HG03039 (cell line): ENCODE measurements around the gene RANBP9.

Experiments
- ATAC-seq: cut with Tn5 transposase; IDR thresholded peaks from one replicate; pipeline ENCODE4 v1.9.1; 2021; ENCODE audit warnings: mild to moderate bottlenecking, moderate library complexity; ENCODE audit not compliant: unreplicated experiment

The RANBP9 gene

DNA sequence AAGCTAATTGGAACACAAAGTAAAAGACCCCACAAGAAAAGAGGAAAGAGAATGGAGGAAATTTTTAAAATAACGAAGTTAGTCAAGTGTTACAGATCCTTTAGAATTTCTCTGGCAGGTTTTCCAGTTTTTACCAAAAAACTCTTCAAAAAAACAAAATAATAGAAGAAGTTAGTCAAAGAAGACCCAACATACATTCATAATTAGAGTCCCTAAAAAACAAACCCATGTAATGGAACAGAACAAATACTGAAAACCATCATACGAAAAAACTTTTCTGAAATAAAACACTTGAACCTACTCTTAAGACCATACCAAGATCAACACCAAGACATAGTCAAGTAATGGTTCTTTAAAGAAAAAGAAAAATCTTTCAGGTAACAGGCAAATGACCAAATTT lies 31.6 kb downstream of the RANBP9 start:
- ATAC-seq: no peak

DNA sequence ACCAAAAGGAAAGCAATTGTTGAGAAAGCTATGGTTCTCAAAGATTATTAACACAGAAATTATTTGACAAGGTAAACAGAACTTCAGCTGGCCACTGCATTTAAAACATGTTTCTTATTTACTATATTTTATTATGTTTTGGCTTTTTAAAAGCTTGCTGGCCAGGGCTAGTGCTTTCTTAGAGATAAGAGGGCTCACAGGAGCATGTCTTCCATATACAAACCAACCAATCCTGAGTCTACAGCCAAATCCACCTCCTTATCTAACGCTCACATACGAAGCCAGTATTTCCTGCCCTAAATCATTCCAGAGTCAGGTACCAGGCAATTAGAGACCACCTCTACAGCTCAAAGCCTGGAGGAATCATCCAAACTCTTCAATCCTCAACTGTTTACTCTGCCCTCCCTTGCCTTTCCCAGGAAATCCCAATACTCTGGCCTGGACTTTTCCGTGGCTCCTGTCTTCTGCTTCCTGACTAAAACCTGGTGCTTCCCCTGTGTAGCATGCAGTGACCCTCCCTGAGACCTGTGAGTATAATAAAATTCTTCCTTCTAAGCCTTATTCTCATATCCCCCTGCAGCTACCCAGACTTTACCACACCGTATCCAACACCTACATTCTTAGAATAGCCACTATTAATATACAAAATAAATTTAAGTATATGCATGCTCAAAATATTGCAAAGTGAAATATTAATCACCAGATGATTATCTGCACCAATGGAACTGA lies 33.2 kb downstream of the RANBP9 start:
- ATAC-seq: no peak

DNA sequence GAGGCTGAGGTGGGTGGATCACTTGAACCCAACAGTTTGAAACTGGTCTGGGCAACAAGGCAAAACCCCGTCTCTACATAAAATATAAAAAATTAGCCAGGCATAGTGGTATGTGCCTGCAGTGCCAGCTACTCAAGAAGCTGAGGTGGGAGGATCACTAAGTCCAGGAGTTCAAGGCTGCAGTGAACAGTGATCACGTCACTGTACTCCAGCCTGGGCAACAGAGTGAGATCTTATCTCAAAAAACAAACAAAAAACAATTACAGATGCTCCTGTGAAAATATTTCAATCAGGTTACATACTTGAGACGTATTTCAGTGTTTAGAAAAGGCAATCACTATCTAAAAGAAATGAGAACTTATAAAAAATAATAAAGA lies 33.8 kb downstream of the RANBP9 start:
- ATAC-seq: no peak

DNA sequence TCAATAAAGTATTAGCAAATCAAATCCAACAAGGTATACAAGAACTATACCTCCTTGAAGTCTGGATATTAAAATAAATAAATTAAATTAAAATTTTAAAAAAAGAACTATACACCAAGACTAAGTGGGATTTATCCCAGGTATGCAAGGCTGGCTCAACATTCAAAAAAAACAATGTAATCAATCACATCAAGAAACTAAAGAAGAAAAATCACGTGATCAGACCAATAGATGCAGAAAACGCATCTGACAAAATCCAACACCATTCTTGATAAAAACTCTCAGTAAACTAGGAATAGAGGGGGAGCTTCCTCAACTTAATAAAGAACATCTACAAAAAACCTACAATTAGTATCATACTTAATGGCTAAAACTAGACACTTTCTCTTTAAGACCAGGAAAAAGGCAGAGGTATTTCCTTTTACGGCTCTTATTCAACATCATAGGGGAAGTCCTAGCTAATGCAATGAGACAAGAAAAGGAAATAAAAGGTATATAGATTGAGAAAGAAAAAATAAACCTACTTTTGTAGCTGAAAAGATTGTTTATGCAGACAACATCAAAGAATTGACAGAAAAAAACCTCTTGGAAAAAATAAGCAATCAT lies 35.0 kb downstream of the RANBP9 start:
- no peak for ATAC-seq

DNA sequence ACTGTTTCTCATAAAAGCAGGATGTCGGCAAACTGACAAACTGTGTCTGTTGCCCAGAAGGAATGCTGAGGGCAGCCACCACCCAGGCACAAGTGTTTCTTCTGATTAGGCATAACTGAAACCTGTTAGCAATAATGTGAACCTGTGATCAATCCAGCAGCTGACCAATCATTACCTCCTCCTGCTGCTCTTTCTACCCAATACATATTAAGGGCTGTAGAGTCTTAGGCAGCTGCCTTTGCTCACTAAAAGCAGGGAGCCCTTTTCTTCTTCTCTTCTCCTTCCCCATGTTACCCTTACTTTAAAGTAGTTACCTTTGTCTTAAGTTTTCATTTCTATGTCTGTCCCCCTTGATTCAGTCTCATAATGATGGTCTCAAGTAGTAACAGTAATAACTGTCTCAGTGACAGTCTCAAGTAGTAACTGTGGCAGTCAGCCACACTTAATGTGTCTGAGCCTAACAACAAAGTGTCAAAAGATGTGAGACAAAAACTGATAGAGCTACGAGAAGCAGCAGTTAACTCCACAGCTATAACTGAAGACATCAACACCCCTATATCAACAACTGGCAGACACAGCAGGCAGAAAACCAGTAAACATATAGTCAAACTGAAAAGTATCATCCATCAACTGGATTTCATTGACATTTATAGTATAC lies 37.0 kb downstream of the RANBP9 start:
- ATAC-seq: no peak

DNA sequence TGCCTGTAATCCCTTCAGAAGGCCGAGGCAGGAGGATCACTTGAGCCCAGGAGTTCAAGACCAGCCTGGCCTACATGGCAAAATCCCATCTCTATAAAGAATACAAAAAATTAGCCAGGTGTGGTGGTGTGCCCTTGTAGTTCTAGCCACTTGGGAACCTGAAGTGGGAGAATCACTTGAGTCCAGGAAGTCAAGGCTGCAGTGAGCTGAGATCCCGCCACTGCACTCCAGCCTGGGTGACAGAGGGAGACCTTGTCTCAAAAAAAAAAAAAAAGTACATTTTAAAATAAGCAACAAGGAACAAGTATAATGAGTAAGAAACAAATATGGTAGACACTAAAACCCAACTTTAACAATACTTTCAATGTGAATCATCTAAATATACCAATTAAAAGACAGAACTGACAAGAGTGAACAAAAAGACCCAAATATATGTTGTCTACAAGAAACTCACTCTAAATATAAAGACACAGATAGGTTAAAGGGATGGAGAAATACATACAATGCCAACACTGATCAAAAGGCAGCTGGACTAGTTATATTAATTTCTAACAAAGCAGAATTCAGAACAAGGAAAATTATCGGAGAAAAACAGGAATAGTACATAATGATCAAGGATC lies 37.7 kb downstream of the RANBP9 start:
- no peak for ATAC-seq

DNA sequence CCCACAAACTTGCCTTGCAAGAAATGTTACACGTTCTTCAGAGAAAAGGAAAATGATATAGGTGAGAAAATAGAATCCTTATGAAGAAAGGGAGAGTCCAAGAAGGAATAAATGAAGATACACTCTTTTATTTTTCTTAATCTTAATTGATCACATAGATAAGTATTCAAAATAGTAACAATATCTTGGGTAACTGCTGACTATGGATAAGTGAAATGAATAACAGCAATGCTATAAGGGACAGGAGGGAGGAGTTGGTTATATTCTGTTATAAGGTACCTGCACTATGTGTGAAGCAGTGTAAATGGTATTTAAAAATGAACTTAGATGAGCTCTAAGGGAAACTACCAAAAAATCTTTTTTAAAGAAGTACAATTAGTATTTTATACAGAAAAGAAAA lies 38.3 kb downstream of the RANBP9 start:
- ATAC-seq: no peak

DNA sequence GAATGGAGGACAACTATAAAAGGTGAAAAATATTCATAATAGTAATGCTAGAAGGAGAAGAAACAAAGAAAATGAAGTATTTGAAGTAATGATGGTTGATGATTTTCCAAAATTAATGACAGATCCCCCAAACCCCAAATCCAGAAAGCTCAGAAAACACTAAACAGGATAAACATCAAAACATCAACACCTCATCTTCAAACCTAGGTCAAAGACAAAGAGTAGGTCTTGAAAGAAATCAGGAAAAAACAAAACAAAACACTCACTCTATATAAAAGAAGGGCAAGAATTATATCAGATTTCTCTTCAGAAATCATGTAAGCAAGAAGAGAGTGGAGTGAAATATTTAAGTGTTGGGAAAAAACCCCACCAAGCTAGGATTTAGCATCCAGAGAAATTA lies 38.7 kb downstream of the RANBP9 start:
- no peak for ATAC-seq

DNA sequence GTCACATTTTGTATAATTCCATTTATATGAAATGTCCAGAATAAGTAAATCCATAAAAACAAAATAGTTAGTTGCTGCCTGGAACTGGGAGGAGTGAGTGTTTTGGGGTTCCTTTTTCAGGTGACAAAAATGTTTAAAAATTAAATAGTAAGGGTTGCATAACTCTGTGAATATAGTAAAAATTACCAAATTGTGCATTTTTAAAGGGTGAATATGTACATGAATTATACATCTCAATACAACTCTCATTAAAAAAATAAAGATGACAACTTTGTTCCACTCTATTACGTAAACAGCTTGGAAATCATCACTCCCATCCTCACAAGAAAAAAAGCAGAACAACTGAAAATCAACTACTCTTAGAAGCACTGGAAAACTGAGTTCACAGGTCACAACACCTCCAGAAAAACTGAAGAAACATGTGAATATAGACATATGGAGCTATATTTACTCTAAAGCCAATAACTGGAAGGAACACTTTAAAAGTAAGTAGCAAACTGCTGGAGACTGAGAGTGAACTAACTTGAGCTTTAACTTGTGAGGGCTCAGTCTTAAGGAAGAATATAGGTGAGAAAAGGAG lies 40.0 kb downstream of the RANBP9 start:
- ATAC-seq: no peak

DNA sequence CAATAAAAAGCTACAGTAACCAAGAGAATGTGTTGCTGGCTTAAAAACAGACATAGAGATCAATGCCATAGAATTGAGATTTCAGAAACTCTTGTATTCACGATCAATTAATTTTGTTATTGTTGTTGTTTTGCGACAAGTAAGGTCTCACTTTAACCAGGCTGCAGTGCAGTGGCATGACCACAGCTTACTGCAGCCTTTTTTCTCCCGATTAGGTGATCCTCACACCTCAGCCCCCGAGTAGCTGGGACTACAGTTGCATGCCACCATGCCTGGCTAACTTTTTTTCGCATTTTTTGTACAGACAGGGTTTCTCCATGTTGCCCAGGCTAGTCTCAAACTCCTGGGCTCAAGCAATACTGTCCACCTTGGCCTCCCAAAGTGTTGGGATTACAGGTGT lies 42.2 kb downstream of the RANBP9 start:
- no peak for ATAC-seq

DNA sequence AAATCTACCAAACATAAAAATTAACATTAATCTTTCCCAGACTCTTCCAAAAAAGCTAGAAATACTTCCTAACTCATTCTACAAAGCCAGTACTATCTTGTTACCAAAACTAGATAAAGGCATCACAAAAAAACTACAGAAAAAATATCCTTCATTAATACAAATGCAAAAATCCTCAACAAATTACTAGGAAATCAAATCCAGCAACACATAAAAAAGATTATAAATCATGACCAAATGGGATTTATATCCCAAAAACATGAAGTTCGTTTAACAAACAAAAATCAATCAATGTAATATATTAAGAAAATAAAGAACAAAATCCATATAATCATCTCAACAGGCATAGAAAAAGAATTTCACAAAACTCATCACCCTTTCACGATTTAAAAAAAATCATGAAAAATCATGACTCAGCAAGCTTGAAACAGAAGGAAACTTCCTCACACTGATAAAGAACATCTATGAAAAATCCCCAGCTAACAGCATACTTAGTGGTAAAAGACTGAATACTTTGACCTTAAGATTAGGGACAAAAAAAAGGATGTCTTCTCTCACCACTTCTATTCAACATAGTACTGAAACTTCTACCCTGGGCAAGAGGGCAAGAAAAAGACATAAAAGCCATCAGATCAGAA lies 43.2 kb downstream of the RANBP9 start:
- ATAC-seq: no peak

DNA sequence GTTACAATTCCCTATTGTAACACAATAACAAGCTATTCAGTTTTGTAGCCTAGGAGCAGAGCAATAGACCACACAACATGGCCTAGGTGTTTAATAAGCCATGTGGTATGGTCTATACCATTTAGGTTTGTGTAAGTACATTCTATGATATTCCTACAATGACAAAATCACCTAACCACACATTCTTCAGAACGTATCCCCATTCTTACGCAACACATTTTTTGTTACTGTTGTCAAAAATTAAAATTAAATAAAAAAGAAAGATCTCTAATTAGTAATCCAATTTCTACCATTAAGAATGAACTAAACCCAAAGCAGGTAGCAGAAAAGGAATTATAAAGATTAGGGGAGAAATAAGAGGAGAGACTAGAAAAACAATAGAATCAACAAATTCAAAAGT lies 44.0 kb downstream of the RANBP9 start:
- ATAC-seq: no peak

DNA sequence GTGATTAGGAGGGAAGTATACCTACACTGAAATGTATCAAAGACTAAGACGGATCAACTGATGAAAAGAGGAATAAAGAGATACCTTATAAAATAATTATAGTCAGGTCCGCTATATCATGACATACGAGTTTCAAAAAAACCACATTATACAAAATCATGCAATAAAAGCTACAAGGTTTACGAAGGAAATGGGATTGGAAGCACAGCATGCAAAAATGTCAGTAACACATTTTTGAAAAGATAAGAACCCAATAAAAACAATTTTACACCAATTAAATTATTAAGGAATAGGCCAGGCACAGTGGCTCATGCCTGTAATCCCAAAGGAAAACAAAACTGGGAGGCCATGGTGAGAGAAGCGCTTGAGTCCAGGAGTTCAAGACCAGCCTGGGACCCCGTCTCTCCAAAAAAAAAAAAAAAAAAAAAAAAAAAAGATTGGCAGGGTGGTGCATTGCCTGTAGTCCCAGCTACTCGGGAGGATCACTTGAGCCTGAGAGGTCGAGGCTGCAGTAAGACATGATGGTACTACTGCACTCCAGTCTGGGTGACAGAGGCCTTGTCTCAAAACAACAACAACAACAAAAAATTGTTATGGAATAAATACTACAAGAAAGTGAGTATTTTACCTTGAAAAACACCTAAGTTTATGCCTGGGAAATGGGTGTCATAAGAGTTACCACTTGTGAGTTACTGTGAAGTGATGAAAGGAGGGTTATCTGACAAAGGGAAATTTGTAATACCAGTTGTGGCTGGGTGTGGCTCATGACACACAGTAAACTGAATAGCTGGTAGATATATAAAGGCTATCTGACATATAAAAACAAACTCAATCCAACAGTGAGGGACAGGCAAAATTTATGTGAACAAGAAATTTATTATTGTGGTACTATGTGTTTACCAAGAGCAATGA lies 45.2 kb downstream of the RANBP9 start:
- ATAC-seq: no peak

DNA sequence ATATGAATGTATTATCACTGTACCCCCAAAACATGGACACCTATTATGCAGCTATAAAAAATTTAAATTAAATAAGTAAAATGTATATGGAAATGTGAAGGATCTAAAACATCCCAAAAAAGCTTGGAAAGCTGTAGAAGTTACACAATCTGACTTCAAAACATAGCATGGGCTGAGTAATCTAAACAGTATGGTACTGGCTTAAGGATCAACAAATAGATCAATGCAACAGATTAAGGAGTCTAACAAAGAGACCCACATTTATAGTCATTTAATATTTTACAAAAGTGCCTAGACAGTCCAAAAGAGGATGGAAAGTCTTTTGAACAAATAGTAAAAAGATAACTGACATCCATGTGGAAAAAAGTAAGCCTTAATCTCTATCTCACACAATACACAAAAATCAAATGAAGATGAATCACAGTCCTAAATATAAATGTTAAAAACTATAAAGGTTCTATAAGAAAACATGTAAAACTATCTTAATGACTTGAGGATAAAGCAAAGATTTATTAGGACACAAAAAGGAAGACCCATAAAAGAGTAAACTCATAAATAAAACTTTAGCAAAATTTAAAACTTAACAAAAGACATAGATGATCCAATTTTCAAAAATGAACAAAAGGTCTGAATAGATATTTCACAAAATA lies 46.8 kb downstream of the RANBP9 start:
- no peak for ATAC-seq

DNA sequence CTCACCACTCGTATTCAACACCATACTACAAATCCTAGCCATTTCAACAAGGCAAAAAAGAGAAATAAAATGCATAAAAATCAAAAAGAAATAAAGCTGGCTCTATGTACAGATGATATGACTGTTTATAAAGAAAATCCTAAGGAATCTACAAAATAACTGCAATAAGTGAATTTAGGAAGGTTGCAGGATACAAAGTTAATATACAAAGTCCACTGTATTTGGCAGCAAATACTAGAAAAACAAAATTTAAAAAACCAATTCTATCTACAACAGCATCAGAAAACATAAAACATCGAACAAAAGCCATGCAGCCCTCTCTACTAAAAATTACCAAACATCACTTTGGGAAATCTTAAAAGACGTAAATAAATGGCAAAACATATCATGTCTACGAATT lies 47.6 kb downstream of the RANBP9 start:
- ATAC-seq: no peak

DNA sequence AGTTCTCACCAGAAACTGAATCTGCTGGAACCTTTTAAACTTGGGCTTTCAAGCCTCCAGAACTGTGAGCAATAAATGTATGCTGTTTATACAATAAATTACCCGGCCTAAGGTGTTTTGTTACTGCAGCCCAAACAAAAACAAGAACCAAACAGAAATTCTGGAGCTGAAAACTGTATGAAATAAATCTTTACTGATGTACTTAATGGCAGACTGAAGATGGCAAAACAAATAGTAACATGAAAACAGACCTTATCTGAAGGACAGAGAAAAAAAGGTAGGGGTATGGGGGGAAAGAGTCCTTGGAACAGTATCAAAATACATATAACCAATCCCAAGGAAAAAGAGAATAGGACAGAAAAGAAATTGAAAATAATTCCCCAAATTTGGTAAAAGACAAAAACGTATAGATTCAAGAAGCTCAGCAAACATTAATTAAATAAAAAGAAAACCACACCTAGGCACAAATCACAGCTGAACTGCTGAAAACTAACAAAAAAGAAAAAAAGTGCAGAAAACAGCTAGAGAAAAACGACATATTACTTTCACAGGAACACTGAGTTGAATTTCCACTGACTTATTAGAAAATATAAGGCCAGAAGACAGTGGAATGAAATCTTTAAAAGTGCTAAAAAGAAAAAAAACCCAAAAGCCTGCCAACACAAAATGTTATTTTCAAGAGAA lies 48.8 kb downstream of the RANBP9 start:
- no peak for ATAC-seq

DNA sequence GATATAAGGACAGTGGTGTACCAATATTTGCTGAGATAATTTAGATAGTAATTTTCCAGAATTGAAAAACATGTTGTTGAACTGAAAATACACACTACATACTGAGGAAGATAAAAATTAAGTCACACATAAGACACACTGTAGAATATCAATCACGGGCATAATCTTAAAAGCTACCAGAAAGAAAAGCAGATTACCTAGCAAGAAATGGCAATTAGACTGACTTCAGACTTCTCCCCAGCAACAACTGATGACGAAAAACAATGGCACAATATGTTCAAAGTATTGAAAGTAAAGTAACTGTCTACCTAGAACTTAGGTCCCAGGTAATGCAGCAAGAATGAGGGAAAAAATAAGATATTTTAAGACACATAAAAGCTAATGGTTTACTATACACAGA lies 50.0 kb downstream of the RANBP9 start:
- no peak for ATAC-seq

DNA sequence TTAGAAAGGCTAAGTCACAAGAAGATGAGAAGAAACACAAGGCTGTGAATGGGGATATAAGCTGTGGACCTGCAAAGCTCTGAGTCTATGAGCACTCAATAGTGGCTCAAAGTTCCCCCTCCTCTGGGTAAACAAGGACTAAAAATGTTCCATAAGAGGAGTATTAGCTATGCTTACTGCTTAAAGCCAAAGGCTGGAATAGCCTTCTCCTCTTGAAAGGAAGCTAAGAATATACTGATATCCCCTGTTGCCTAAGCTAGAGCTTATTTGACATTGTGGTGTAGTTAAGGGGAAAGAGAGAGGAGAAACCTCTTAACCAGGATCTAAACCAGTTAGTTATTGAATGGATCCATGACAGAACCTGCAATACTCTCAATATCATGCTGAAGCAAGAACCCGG lies 50.7 kb downstream of the RANBP9 start:
- ATAC-seq: no peak

DNA sequence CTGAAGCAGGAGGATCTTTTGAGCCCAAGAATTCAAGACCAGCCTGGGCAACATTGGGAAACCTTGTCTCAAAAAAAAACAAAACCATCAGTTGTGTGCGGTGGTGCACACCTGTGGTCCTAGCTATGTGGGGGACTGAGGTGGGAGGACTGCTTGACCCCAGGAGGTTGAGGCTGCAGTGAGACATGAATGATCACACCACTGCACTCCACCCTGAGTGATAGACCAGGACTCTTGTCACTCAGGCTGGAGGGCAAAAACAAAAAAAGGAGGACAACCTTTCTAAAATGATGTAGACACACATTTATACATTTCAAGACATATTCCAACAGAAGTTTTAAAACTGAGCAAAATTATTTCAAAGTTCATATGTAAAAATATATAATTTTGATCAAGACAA lies 51.4 kb downstream of the RANBP9 start:
- no peak for ATAC-seq
